ENCODE results near the gene IER5. TPM values are rescaled to one million over a fixed set of nuclear protein-coding genes. Genes with fewer than 3 reads are reported as not detected.
A peak's percentile ranks its signal among the peaks of the same experiment; 100 is the strongest.

The IER5 gene
- polyA plus RNA-seq, 1 of the 3 experiments (the other 2 are of a cell fraction): 52.9 TPM

DNA sequence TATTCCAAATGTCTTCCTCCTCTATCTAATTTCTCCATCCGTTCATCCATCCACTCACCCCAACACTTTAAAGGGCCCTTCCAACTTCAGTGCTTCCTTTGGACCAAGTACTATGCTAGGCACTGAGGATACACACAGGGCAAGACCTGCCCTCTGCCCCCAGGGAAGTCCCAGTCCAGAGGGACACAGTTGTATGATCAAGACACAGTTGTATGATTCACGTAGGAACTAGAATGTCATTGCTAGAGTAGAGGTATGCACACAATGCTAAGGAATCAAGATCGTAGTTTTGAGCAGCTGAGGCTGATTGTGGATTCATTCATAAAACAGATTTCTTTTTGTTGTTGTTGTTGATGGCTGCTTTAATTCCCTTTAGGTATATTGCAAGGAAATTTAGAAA lies 11.6 kb upstream of the IER5 start (continued):
- TF ChIP-seq SIN3A (IDR thresholded peaks at IDR 0.05; ENCODE audit: borderline replicate concordance, low read depth, low read length): no peak
- TF ChIP-seq, protein P1, sequence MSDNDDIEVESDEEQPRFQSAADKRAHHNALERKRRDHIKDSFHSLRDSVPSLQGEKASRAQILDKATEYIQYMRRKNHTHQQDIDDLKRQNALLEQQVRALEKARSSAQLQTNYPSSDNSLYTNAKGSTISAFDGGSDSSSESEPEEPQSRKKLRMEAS (IDR thresholded peaks at IDR 0.05; ENCODE audit: low read depth): no peak
- TF ChIP-seq FOSL2 (IDR thresholded peaks at IDR 0.05; ENCODE audit: borderline replicate concordance, low read depth): no peak
- TF ChIP-seq, protein P2, sequence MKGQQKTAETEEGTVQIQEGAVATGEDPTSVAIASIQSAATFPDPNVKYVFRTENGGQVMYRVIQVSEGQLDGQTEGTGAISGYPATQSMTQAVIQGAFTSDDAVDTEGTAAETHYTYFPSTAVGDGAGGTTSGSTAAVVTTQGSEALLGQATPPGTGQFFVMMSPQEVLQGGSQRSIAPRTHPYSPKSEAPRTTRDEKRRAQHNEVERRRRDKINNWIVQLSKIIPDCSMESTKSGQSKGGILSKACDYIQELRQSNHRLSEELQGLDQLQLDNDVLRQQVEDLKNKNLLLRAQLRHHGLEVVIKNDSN (IDR thresholded peaks at IDR 0.05; ENCODE audit: borderline replicate concordance, low read depth): no peak

DNA sequence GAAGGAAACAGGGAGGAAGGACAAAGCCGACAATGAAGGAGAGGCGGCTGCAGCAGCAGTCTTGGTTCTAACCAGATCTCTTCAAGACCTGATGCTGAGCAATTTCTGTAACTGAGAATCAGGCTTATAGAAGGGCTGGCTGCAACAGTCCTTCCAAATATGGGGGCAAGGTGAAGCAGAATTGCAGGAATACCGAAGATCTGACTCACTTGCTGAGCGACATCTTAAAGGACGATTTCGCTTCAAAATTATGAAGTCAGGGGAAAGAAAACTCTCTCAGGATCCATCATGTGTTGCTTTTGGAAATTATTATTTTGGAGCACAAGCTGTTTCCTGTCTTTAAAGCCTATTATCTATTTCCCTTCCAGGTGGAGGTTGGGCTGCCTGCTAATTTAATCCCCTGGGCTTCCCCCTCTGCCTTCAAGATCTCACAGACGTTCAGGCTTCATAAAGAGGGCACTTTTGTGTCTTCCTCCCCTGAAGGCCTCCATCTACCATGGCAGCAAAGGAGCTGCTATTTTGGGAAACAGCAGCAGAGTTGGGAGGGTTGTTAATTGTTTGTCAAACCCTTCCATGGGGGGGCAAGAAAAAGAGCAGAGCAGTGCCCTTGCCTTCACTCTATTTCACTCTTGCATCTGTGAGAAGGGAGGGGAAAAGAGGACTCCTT lies 10.8 kb upstream of the IER5 start:
- Histone ChIP-seq H3K27me3 (ENCODE audit: insufficient read depth) (no peaks in the 10 kb centered on the region), H3F3A (replicated peaks; ENCODE audit: insufficient read depth) (peaks cover 20% of the 10 kb centered on the region), H3K4me1 (ENCODE audit: control insufficient read depth in 1 of 2, insufficient read depth in 2 of 2, low read depth in 1 of 2, low read length in 1 of 2) (peaks cover 8 to 16% of the 10 kb centered on the region in 2 experiments; a peak in 3 of 4 replicates), H3K27ac (ENCODE audit: low read depth in 2 of 2, low read length in 1 of 2) (peak overlapping the region; percentile 74 to 78), H3K9me3 (no peaks in the 10 kb centered on the region), H3K79me2 (ENCODE audit: insufficient read depth) (no peaks in the 10 kb centered on the region), H4K20me1 (ENCODE audit: insufficient read depth) (no peaks in the 10 kb centered on the region), H2AFZ (ENCODE audit: low read depth) (peak overlapping the region; percentile 71; the same call in 1 of the 2 replicates), H3K9ac (peak overlapping the region; percentile 54; the same call in 1 of the 2 replicates), H3K4me2 (peak overlapping the region; percentile 57), H3K4me3 (ENCODE audit: low read depth in 2 of 2, low read length in 1 of 2) (no peak overlapping the region), H3K9me2 (no peaks in the 10 kb centered on the region), H3K36me3 (replicated peaks in 1 of 2; ENCODE audit: control insufficient read depth in 1 of 2, insufficient read depth in 2 of 2, low read length in 1 of 2) (no peaks in the 10 kb centered on the region)
- WGBS (ENCODE audit: low lambda C conversion rate): 45% methylated on average over 7 of the region's 7 CpGs
- TF ChIP-seq TAF1 (IDR thresholded peaks at IDR 0.05; ENCODE audit: borderline replicate concordance, low read depth, low read length): no peak
- no peak for TF ChIP-seq FOXM1 (IDR thresholded peaks at IDR 0.05; ENCODE audit: low read depth)
- TF ChIP-seq JUND (IDR thresholded peaks at IDR 0.05): peak; percentile 60
- TF ChIP-seq, protein P3, sequence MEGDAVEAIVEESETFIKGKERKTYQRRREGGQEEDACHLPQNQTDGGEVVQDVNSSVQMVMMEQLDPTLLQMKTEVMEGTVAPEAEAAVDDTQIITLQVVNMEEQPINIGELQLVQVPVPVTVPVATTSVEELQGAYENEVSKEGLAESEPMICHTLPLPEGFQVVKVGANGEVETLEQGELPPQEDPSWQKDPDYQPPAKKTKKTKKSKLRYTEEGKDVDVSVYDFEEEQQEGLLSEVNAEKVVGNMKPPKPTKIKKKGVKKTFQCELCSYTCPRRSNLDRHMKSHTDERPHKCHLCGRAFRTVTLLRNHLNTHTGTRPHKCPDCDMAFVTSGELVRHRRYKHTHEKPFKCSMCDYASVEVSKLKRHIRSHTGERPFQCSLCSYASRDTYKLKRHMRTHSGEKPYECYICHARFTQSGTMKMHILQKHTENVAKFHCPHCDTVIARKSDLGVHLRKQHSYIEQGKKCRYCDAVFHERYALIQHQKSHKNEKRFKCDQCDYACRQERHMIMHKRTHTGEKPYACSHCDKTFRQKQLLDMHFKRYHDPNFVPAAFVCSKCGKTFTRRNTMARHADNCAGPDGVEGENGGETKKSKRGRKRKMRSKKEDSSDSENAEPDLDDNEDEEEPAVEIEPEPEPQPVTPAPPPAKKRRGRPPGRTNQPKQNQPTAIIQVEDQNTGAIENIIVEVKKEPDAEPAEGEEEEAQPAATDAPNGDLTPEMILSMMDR (IDR thresholded peaks at IDR 0.05): no peak
- TF ChIP-seq, protein P4, sequence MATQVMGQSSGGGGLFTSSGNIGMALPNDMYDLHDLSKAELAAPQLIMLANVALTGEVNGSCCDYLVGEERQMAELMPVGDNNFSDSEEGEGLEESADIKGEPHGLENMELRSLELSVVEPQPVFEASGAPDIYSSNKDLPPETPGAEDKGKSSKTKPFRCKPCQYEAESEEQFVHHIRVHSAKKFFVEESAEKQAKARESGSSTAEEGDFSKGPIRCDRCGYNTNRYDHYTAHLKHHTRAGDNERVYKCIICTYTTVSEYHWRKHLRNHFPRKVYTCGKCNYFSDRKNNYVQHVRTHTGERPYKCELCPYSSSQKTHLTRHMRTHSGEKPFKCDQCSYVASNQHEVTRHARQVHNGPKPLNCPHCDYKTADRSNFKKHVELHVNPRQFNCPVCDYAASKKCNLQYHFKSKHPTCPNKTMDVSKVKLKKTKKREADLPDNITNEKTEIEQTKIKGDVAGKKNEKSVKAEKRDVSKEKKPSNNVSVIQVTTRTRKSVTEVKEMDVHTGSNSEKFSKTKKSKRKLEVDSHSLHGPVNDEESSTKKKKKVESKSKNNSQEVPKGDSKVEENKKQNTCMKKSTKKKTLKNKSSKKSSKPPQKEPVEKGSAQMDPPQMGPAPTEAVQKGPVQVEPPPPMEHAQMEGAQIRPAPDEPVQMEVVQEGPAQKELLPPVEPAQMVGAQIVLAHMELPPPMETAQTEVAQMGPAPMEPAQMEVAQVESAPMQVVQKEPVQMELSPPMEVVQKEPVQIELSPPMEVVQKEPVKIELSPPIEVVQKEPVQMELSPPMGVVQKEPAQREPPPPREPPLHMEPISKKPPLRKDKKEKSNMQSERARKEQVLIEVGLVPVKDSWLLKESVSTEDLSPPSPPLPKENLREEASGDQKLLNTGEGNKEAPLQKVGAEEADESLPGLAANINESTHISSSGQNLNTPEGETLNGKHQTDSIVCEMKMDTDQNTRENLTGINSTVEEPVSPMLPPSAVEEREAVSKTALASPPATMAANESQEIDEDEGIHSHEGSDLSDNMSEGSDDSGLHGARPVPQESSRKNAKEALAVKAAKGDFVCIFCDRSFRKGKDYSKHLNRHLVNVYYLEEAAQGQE (IDR thresholded peaks at IDR 0.05; ENCODE audit: low read depth, low read length): no peak
- TF ChIP-seq CHD2 (IDR thresholded peaks at IDR 0.05; ENCODE audit: low read length, partially characterized antibody): no peak
- no peak for TF ChIP-seq EZH2phosphoT487 (IDR thresholded peaks at IDR 0.05; ENCODE audit: borderline replicate concordance, low read depth)
- no peak for TF ChIP-seq RXRA (IDR thresholded peaks at IDR 0.05; ENCODE audit: borderline replicate concordance, low read depth)
- 0 out of 2 replicates have a peak, but pooled peaks have one; percentile 24 for TF ChIP-seq TCF12 (IDR thresholded peaks at IDR 0.05)
- no peak for TF ChIP-seq MXI1 (IDR thresholded peaks at IDR 0.05; ENCODE audit: low read depth, low read length)
- no peak for TF ChIP-seq ELF1 (IDR thresholded peaks at IDR 0.05)
- TF ChIP-seq, protein P5, sequence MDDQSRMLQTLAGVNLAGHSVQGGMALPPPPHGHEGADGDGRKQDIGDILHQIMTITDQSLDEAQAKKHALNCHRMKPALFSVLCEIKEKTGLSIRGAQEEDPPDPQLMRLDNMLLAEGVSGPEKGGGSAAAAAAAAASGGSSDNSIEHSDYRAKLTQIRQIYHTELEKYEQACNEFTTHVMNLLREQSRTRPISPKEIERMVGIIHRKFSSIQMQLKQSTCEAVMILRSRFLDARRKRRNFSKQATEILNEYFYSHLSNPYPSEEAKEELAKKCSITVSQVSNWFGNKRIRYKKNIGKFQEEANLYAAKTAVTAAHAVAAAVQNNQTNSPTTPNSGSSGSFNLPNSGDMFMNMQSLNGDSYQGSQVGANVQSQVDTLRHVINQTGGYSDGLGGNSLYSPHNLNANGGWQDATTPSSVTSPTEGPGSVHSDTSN (IDR thresholded peaks at IDR 0.05): 0 out of 2 replicates have a peak, but pooled peaks have one; percentile 12
- no peak for TF ChIP-seq NFIC (IDR thresholded peaks at IDR 0.05; ENCODE audit: borderline replicate concordance)
- no peak for TF ChIP-seq MEF2A (IDR thresholded peaks at IDR 0.05; ENCODE audit: borderline replicate concordance, low read depth)
- TF ChIP-seq FOSL2 (IDR thresholded peaks at IDR 0.05; ENCODE audit: borderline replicate concordance, low read depth): peak; percentile 44; the same call in 1 of the 2 replicates
- no peak for TF ChIP-seq GABPA (IDR thresholded peaks at IDR 0.05; ENCODE audit: low read depth)
- TF ChIP-seq, protein P6, sequence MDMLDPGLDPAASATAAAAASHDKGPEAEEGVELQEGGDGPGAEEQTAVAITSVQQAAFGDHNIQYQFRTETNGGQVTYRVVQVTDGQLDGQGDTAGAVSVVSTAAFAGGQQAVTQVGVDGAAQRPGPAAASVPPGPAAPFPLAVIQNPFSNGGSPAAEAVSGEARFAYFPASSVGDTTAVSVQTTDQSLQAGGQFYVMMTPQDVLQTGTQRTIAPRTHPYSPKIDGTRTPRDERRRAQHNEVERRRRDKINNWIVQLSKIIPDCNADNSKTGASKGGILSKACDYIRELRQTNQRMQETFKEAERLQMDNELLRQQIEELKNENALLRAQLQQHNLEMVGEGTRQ (IDR thresholded peaks at IDR 0.05; ENCODE audit: borderline replicate concordance, low read depth, low read length): no peak
- CTCF ChIA-PET: interaction anchor here (1.2 kb wide), 2 partner anchors 64 to 65 kb away, joined by 3 to 4 read pairs; no protein-coding TSS in a partner anchor
- POLR2A ChIA-PET: interaction anchor here (1.4 kb wide), 1 partner anchor 12 kb away, joined by 3 read pairs; no protein-coding TSS in a partner anchor
- DNase-seq: no peak
